ENCODE results near the gene WWOX. TPM values are rescaled to one million over a fixed set of nuclear protein-coding genes. Genes with fewer than 3 reads are reported as not detected.
A peak's percentile ranks its signal among the peaks of the same experiment; 100 is the strongest.

Gene WWOX
- total and polyA plus RNA-seq, 2 of the 4 experiments (the other 2 are of a cell fraction): 2.7 to 5.4 TPM

DNA sequence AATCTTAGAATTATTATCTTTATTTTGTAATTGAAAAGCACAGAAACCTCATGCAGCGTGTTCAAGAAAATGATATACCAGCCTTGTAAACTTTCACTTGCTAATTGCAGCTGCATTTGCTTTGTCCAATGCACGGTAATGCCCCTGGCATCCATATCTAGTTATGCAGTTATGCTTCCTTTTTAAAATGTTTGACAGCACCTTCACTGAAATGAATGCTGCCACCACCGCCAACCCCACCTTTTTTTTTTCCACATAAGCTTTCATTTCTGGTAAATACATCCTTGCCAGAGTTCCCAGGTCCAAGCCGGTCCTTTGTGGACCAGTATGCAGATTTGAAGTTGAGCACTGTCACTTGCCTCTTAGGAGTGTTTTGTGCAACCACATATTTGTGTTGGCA, 338.8 kb downstream of the WWOX start:
- no peak overlapping the region for H3K14ac ChIP-seq (replicated peaks; ENCODE audit: low read depth, low read length)
- no CpG with 5 or more reads among the region's 4 CpGs for WGBS, 2 experiments (ENCODE audit: extremely low coverage in 2 of 2, insufficient read length in 1 of 2)

More for the DNA sequence above, 338.8 kb downstream of the WWOX start:
- H4K20me1 ChIP-seq (ENCODE audit: insufficient read depth, low read length): no peaks in the 10 kb centered on the region
- H2AK9ac ChIP-seq (replicated peaks; ENCODE audit: low read depth, low read length, poor library complexity): no peak overlapping the region
- no peak overlapping the region for H3K27ac ChIP-seq (ENCODE audit: insufficient read depth, low read length)
- no peak overlapping the region for H3K9ac ChIP-seq (ENCODE audit: low read depth, low read length)
- POLR2A ChIA-PET (ENCODE audit: unreplicated experiment): no interaction called here
- no peaks in the 10 kb centered on the region for H3K36me3 ChIP-seq (ENCODE audit: control insufficient read depth, insufficient read depth, low read length)
- H3K56ac ChIP-seq (ENCODE audit: extremely low read depth, insufficient read depth, low read length): peak overlapping the region; percentile 17; the same call in 1 of the 2 replicates
- no peak overlapping the region for H3K4ac ChIP-seq (ENCODE audit: low read depth, low read length)
- H3K4me2 ChIP-seq (ENCODE audit: low read depth, low read length): no peak overlapping the region
- no peak overlapping the region for H3K18ac ChIP-seq (ENCODE audit: low read depth, low read length)
- H4K8ac ChIP-seq (ENCODE audit: low read depth in 2 of 2, low read length in 2 of 2): no peak overlapping the region
- dilution Hi-C loops (cut with HindIII; ENCODE audit: low sequenced_read_pairs, unreplicated experiment) (no loop called here), in situ Hi-C loops (cut with MboI; ENCODE audit: low sequenced_read_pairs) (no loop called here), intact Hi-C loops (cut with micrococcal nuclease) (no loop called here)
- H4K5ac ChIP-seq (ENCODE audit: low read depth, low read length): no peak overlapping the region
- H3K23ac ChIP-seq (ENCODE audit: low read depth, low read length): no peak overlapping the region
- H3K4me1 ChIP-seq (ENCODE audit: control insufficient read depth, insufficient read depth, low read length): no peaks in the 10 kb centered on the region
- no peak for DNase-seq
- no peak overlapping the region for H2BK5ac ChIP-seq (ENCODE audit: low read depth, low read length, poor library complexity, severe bottlenecking)
- no peak overlapping the region for H2AFZ ChIP-seq (replicated peaks; ENCODE audit: low read length, poor library complexity)
- H3K27me3 ChIP-seq (ENCODE audit: control insufficient read depth, insufficient read depth, low read length): no peaks in the 10 kb centered on the region
- no peaks in the 10 kb centered on the region for H3K79me1 ChIP-seq (ENCODE audit: low read depth in 1 of 2, low read length in 2 of 2)
- no peak overlapping the region for H2AK5ac ChIP-seq (ENCODE audit: low read depth, low read length)
- H2BK15ac ChIP-seq (ENCODE audit: low read depth, low read length): no peak overlapping the region
- peaks cover 15% of the 10 kb centered on the region for H3K9me3 ChIP-seq (ENCODE audit: control insufficient read depth, insufficient read depth, low read length)
- no peak overlapping the region for H2BK120ac ChIP-seq (ENCODE audit: low read depth, low read length)
- no peak overlapping the region for H3K4me3 ChIP-seq (ENCODE audit: insufficient read depth, low read depth, low read length)
- no peak overlapping the region for H4K91ac ChIP-seq (ENCODE audit: insufficient read depth, low read depth, low read length)
- no peak overlapping the region for H2BK20ac ChIP-seq (ENCODE audit: low read depth, low read length)
- BruUV-seq (replicated peaks): no TSS peak
- H3K9me1 ChIP-seq (ENCODE audit: insufficient read depth, low read length): no peaks in the 10 kb centered on the region
- CTCF ChIA-PET: no interaction called here
- TF ChIP-seq POLR2A (IDR thresholded peaks at IDR 0.05; ENCODE audit: low read depth, low read length) (no peak), NFE2L2 (IDR thresholded peaks at IDR 0.05; ENCODE audit: low read depth, low read length) (no peak), MAZ (IDR thresholded peaks at IDR 0.05; ENCODE audit: borderline replicate concordance, low read depth, low read length) (no peak), MAFK (IDR thresholded peaks at IDR 0.05; ENCODE audit: low read depth, low read length) (no peak), CEBPB (IDR thresholded peaks at IDR 0.05; ENCODE audit: low read depth, low read length) (no peak), FOS (IDR thresholded peaks at IDR 0.05; ENCODE audit: low read depth, low read length) (no peak), BHLHE40 (IDR thresholded peaks at IDR 0.05; ENCODE audit: low read depth, low read length) (no peak), RFX5 (IDR thresholded peaks at IDR 0.05; ENCODE audit: low read depth, low read length) (no peak), MXI1 (IDR thresholded peaks at IDR 0.05; ENCODE audit: borderline replicate concordance, low read depth, low read length) (no peak), RAD21 (IDR thresholded peaks at IDR 0.05; ENCODE audit: low read length) (no peak), CHD1 (IDR thresholded peaks at IDR 0.05; ENCODE audit: low read depth, low read length) (no peak), SMC3 (IDR thresholded peaks at IDR 0.05; ENCODE audit: low read depth, low read length) (no peak), RCOR1 (IDR thresholded peaks at IDR 0.05; ENCODE audit: insufficient replicate concordance, low read length) (no peak)
- TF ChIP-seq, protein P1, sequence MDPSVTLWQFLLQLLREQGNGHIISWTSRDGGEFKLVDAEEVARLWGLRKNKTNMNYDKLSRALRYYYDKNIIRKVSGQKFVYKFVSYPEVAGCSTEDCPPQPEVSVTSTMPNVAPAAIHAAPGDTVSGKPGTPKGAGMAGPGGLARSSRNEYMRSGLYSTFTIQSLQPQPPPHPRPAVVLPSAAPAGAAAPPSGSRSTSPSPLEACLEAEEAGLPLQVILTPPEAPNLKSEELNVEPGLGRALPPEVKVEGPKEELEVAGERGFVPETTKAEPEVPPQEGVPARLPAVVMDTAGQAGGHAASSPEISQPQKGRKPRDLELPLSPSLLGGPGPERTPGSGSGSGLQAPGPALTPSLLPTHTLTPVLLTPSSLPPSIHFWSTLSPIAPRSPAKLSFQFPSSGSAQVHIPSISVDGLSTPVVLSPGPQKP (IDR thresholded peaks at IDR 0.05; ENCODE audit: borderline replicate concordance, low read depth, low read length): no peak
- TF ChIP-seq, protein P2, sequence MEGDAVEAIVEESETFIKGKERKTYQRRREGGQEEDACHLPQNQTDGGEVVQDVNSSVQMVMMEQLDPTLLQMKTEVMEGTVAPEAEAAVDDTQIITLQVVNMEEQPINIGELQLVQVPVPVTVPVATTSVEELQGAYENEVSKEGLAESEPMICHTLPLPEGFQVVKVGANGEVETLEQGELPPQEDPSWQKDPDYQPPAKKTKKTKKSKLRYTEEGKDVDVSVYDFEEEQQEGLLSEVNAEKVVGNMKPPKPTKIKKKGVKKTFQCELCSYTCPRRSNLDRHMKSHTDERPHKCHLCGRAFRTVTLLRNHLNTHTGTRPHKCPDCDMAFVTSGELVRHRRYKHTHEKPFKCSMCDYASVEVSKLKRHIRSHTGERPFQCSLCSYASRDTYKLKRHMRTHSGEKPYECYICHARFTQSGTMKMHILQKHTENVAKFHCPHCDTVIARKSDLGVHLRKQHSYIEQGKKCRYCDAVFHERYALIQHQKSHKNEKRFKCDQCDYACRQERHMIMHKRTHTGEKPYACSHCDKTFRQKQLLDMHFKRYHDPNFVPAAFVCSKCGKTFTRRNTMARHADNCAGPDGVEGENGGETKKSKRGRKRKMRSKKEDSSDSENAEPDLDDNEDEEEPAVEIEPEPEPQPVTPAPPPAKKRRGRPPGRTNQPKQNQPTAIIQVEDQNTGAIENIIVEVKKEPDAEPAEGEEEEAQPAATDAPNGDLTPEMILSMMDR (conservative IDR thresholded peaks at IDR 0.05; ENCODE audit: low read depth, low read length): no peak
- TF ChIP-seq, protein P3, sequence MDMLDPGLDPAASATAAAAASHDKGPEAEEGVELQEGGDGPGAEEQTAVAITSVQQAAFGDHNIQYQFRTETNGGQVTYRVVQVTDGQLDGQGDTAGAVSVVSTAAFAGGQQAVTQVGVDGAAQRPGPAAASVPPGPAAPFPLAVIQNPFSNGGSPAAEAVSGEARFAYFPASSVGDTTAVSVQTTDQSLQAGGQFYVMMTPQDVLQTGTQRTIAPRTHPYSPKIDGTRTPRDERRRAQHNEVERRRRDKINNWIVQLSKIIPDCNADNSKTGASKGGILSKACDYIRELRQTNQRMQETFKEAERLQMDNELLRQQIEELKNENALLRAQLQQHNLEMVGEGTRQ (IDR thresholded peaks at IDR 0.05; ENCODE audit: low read depth, low read length): no peak
- no peak for ATAC-seq (ENCODE audit: low read depth)
